Measurements from ENCODE around the gene ABLIM2.
A peak's percentile ranks its signal among the peaks of the same experiment; 100 is the strongest.
"Not testable (repeated sequence)": the region's sequence is repeated elsewhere in the genome, so short reads cannot be mapped to it uniquely, and the experiment has no call there.

Gene ABLIM2

DNA sequence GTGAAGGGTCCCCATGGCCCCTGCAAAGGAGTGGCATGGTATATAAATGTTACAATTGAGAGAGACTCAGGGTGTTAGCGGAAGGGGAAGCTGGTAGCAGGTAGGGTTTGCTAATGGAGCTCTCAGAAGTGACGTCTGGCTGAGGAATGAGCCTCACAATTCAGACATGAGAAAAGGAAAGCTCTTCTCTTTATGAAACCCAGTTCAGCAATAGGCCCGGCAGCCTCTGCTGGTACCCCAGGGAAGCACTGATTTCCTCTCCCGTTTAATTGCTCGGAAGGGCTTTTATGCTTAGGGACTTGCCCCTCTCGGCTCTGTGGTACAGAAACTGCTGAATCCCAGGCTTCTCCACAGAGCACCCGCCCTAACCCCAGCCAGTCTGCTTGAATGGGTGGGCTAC is 199.5 kb downstream of the ABLIM2 start:
- DNase-seq (ENCODE audit: low spot score): no peak

DNA sequence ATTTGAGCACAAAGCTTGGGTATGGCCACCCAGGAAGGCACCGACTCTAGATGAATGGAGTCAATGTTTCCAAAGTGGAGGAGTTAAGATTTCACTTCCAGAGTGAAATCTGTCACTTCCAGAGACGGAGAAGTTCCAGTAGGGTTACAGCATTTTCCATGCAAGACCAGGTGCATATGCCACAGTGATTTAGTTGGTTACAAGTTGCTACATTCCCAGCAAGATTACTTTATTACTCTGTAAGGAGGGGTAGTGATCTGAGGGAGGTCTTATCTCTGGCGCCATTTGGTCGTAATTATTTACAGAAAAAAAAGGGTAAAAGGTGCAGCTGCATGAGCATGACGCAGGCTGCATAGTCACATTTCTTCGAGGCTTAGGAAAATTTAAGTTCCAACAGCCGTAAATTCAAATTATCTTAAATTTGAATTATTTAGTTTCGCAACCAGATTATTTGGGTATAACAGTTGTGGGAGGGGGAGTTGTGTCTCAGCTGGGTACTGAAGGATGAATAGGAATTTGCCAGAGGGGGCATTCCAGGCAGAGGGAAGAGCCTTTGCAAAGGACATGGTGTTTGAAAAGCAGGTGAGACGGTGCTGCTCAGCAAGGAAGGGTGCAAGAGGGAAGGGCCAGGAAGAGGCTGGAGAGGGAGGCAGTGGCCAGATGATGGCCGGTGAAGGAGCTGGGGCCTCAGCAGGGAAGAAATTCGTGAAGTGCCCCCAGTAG is 201.5 kb downstream of the ABLIM2 start:
- peak; percentile 20 for DNase-seq (ENCODE audit: low spot score)

DNA sequence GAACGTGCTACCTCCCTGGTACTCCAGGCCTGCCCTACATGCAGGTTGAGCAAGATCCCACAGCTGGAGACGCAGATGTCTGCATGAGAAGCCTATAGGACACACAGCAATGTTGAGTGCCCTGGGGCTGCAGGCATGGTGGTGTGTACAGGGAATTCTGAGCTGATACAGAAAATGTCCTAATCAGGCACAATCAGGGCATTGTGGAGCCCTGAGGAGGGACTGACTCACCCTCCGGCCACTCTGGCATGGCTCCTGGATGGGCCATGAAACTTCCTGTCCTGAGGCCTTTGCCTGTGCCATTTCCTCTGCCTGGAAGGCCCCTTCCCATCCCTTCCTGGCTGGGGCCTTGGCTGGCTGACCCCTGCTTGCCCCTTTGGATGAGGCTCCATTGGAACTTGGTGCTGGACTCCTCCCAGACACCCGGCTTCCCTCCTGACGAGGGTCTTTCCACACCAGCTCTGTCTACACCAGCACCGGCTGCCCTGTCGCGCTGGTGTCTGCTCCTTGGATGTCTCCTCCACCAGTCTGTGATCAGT is 202.3 kb downstream of the ABLIM2 start:
- peak; percentile 94 for DNase-seq (ENCODE audit: low spot score)

DNA sequence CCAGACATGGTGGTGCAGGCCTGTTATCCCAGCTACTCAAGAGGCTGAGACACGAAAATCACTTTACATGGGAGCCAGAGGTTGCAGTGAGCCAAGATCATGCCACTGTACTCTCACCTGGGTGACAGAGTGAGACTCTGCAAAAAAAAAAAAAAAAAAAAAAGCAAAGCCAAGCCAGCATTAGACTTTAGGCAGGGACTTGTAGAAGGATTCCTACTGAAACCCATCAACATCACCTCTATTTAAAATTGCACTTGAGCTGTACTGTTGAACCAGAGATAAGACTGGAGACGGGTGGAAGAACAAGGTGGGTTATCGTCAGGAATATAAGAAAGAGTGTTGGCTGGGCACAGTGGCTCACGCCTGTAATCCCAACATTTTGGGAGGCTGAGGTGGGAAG is 203.2 kb downstream of the ABLIM2 start:
- DNase-seq (ENCODE audit: low spot score): no peak

DNA sequence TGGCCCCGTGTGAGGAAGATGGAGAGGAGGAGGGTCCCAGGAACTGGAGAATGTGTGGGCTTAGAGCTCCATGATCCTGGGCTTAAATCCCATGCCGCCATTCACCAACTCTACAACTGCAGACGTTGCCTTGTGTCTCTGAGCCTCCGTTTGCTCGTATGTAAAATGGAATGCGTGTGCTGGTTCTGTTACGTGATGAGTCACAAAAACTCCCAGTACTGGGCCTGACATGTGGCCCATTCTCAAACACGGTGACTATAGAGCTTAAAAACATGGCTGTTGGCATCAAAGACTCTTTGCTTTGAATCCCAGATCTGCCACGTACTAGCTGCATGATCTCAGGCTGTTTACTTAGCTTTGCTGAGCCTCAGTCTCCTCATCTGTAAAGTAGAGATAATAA is 206.0 kb downstream of the ABLIM2 start:
- no peak for DNase-seq (ENCODE audit: low spot score)

DNA sequence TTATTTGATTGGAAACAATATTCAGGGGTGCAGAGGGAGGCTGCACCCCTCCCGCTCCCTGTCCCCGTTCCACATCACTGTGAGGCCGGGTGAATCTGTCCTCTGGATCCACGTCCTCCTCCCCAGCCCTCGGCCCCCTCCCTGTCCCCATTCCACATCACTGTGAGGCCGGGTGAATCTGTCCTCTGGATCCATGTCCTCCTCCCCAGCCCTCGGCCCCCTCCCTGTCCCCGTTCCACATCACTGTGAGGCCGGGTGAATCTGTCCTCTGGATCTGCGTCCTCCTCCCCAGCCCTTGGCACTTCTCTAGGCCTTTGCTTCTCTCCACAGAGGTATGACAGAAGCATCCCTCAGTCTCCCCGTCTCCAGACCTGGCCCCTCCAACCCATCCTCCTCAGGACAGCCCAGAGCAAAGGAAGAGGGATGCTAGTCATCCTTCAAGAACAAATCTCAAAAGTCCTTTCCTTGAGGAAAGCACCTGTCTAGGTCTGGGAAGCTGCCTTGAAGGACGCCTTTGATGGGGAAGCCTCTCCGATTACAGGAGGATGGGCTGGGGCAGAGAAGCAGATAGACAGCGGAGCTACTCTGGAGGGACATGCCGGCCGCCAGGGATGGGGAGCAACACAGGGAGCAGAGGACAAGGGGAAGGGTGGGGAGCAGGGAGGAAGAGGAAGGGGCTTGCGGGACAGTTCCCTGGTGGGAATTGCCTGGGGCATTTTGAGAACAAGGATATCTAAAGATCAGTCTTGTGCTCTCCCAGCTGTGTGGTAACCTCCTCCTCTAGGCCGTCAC is 208.1 kb downstream of the ABLIM2 start:
- no peak for DNase-seq (ENCODE audit: low spot score)

DNA sequence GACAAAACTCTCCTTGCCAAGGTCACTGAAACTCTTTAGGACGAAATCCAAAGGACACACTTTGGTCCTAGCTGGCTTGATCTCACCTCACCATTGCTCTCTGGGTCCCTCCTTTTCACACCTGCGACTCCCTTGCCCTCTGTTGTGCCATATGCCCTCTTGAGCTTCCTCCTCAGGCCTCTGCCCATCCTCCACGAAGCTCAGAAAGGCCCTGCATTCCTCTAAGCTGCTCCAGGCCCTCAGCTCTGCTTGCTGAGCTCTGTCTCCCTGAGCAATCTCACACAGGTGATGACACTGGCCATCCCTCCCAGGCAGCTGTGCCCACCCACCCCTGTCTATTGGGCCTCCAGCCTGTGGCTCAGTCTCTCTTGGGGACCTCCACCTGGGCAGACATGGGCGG is 208.9 kb downstream of the ABLIM2 start:
- no peak for DNase-seq (ENCODE audit: low spot score)

DNA sequence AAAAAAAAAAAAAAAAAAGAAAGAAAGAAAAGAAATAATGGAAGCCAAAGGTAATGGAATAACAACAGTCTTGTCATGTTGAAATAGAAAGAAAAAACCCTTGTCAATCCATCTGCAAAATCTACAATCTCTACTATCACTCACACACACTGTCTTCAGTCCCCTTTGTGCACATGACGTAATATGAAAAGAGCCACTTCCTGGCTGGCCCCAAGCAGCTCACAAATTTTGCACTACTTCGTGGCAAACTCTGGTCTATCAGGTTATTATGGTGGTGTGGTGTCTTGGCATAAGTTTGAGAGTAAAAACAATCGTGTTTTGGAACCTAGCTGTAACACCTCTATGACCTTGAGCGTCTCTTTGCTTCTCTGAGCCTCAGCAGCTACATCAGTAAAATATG is 210.7 kb downstream of the ABLIM2 start:
- DNase-seq (ENCODE audit: low spot score): no peak

DNA sequence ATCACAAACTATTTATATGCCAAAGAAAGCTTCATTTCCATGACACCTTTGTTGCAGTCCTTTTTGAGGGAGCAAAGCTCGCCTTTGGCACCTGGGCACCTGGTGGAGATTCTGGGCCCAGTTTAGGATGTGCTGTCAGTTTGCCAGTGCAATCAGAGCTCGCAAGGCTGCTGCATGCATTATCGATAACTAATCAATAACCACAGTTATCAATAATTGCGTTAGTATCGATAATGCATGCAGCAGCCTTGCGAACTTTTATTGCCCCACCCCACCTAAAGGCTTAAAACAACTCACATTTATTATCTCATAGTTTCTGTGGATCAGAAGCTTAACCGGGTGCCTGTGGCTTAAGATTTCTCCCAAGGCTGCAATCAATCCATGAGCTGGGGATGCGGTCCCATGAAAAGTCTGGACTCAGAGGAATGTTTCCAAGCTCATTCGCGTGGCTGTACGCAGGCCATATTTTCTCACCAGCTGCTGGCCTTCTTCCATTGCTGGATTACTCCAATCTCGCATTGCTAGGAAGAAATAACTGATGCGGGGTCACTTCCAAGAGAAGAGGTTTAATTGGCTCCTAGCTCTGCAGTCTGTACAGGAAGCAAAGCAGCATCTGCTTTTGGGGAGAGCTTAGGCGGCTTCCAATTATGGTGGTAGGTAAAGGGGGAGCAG is 212.8 kb downstream of the ABLIM2 start:
- no peak for DNase-seq (ENCODE audit: low spot score)

DNA sequence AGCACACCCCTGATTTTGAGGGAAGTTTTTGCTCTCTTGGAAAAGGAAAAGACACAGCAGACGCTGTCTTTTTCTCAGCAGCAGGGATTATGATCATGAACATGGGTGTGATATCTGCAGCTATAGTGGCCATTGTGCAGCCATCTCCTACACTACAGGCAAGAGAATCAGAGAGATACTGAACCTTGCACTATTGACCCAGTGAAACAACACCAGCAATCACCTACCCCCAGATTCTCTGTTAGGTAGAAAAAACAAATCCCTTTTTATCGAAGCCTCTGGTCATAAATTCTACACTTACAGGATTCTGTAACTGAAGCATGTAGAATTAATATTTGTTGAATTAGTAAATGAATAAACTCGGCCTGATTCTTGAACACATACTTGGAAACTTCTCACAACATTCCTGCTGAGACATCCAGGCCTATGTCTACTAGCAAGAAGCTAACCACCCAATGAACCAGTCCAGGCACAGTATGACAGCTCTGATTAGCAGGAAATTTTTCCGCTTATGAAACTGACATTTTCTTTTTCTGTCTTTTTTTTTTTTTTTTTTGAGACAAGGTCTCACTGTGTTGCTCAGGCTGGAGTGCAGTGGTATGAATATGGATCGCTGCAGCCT is 213.9 kb downstream of the ABLIM2 start:
- no peak for DNase-seq (ENCODE audit: low spot score)

DNA sequence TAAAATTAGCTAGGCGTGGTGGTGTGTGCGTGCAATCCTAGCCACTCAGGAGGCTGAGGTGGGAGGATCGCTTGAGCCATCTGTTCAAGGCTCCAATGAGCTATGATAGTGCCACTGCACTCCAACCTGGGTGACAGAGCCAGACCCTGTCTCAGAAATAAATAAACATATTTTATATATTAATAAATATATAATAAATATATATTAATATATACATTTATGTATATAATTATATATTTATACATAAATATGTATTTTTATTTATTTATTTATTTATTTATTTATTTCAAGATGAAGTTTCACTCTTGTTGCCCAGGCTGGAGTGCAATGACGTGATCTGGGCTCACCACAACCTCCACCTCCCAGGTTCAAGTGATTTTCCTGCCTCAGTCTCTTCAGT is 214.9 kb downstream of the ABLIM2 start:
- DNase-seq (ENCODE audit: low spot score): not testable (repeated sequence)

DNA sequence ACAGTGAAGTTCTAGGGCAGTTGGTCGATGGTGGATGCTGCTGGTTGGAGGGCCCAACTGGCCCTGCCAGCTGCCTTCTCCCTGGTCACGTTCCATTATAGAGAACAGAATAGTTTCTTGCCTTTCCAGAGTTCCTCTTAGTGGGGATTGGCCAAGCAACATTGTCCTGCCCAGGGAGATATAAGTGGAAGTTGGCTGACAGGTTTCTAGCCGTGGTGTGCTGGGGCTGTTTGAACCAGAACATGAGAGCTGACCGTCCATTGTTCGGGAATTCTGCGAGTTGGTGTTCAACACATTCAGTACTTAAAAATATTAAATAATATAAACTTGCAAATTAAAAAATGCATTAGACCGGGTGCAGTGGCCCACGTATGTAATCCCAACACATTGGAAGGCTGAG is 215.4 kb downstream of the ABLIM2 start:
- DNase-seq (ENCODE audit: low spot score): no peak

DNA sequence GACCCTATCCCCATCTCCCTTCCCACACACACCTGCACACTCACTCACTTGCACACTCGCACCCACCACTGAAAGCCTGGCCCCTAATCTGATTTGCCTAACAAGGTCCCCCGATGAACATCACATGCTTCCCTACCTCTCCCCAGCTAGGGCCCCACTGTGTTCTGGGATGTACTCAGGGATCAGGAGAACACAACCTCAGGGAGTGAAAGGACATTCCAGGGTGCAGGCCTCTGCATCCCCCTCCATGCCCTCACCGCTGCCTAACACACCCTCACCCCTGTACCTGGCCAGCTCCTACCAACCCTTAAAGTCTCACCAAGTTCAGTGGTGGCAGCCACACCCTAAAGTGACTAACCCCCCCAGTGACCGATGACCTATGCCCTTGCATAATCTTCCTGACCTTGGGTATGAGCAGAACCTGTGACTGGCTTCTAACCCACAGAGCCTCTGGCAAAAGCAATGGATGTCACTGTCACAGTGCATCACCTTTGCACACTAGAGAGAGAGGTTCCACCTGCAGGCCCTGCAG is 216.6 kb downstream of the ABLIM2 start:
- DNase-seq (ENCODE audit: low spot score): no peak

DNA sequence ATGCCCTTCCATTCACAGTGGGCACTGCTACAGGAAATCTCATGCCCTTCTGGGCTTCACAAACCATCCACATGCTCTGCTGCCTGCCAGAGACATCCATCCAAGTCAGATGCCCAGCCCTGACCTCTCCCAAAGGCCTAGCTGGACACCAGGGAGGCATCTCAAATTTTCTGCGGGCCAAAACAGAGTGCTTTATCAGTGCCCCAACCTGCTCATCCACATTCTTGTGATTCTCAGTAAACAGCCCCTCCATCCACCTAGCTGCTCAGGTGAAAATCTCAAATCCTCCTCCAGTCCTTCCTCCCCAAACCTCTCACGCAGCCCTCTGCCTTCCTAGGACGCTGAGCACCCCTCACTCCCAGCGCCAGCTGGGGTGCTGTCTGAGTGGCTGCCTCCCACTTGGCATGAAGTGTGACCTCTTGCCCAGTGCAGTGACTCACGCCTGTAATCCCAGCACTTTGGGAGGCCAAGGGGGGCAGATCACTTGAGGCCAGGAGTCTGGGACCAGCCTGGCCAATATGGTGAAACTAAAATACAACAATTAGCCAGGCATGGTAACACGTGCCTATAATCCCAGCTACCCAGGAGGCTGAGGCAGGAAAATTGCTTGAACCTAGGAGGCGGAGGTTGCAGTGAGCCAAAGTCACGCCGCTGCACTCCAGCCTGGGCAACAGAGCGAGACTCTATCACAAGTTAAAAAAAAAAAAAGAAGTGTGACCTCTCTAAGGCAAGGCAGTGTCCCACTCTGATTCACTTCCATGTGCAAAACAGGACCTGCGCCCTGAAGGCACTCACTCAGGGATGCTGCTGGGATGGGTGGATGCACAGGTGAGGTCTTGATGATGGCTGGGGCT is 217.3 kb downstream of the ABLIM2 start:
- DNase-seq (ENCODE audit: low spot score): no peak

DNA sequence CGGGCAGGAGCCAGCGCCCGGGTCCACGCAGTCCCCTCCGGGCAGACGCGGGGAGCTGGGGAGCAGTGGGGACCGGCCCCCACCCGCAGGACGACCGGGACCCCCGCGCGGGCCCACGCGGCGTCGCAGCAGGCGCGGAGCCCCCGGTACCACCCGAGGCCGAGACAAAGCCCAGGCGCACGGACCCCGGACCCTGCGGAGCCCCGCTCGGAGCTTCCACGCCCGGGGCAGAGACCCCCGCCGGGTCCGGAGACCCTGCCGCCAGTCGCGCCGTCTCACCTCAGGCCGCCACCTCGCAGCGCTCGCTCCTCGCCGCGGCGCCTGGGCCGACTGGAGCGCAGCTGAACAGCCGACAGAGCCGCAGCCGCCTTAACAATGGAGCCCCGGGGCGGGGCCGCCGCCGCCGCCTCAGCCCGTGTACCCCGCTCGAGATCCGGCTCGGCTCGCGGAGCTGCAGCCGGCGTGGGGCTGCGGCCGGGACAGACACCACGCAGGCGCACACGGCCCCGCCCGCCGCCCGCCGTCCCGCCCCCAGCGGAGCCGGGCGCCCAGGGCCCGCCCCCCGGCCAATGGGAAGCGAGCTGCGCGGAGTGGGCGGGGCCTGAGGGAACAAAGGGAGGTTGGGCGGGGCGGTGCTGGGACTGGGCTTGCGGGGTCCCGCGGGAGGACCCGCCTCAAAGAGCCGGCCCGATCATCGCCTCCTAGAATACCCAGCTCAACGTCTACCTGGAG is 219.1 kb downstream of the ABLIM2 start, which contains the start of gene AFAP1:
Gene AFAP1 (minus strand): TSS at position 485 of the 732 bp plus-strand sequence. CDS start 67,783 bp downstream, outside the sequence.
- peak; percentile 84 for DNase-seq (ENCODE audit: low spot score)

DNA sequence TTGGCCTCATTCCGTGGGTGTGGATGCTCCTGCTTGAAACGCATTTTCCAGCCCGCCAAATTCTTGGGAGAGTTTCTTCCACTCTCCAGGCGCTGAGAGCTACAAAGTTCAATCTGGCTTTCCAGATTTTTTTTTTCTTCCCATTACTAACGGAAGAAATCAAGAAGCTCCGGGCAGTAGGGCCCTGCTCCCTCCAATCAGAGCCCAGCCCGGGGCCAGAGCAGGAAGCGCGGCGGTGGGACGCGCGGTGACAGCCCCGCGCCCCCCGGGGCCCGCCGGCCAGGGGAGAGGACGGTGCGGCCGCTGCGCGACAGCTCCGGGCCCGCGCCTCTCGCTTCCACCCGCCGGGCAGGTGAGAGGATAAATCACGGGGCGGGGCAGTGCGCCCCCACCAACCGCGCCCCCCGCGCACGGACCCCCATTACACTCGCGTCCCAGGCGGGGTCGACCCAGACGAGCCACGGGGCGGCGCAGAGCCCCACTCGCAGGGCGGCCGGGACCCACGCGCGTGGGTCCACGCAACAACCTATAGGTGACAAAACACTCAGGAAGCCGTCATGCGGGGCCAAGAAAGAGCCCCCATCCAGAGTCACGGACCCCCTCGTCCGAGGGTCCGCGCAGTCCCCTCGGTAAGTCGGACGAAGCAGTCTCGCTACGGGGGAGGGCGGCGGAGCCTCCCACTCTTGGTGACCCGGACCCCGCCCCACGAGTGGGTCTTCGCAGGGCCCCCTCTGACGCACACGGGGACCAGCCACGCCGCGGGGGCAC is 219.8 kb downstream of the ABLIM2 start:
- DNase-seq (ENCODE audit: low spot score): no peak

DNA sequence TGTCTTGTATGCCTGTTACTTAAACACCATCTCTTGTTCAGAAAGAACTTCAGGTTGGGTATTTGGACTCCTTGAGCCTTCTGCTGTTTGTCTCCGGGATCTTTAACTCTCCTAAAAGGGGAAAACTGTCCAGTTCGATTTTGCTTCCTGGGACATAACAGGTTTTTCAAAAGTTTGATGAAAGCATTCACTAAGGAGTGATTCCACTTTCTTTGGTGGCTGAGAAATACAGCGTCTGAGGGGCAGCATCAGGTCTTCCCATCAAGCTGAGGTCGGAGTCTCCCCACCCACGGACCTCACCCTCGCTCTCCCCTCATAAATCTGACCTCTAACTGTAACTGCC is 220.4 kb downstream of the ABLIM2 start:
- no peak for DNase-seq (ENCODE audit: low spot score)

DNA sequence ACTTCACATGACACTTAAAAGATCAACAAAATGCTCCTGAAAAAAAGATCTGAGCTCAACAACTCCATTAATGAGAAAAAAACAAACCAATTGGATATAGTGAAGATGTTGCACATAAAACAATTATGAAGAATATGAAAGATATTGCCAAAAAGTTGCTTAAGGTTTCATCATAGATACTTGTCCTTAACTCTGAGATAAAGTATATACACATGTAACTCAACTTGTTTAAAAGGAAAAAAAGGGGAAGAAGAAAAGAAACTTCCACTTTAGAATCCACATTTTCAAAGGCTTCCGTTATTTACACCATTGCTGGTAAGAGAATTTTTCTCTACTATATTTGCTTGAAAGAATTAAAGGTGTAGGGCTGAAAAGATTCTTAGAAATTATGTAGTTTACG is 221.6 kb downstream of the ABLIM2 start:
- DNase-seq (ENCODE audit: low spot score): no peak

DNA sequence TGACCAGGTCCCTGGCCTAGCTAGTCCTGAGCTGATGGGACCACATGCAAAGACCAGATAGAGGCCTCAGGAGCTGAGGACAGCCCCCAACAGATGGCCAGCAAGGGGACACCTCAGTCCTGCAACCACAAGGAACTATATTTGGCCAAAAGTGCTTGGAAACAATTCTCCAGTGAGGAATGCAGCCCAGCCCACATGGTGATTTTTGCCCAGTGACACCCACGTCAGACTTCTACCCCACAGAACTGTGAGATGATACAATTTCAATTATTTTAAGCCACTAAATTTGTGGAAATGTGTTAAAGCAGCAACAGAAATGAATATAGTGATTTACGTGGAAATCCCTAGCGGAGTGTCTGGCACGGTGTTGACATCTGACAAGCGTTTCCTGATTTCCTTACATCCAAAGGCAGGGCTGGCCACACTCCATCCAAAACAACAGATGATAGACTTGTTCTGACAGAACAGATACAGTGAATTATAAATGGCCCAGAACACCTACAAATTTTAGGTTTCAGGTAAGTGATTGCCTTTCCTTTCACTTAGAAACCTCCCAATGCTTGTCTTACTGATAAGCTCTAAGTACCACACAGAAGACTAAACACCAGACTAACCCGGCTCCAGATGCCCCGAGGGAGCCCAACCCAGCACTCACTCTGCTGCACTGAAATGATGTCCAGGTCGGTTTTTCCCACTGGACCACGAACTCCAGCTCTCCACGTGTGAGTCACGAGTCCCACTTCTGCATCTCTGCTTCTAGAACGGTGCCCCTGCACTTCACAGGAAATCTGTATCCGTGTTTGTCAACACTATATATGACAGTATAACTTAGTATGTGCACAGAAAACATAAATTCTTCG is 224.7 kb downstream of the ABLIM2 start:
- no peak for DNase-seq (ENCODE audit: low spot score)

All from COLO829 (cell line).